Activated CD8-positive, alpha-beta memory T cell treated with anti-CD3 and anti-CD28 coated beads for 48 hours (primary cell): ENCODE data around the gene RPS14.
"Not testable (repeated sequence)": the region's sequence is repeated elsewhere in the genome, so short reads cannot be mapped to it uniquely, and the experiment has no call there.

Source experiments
- DNase-seq, 3 experiments: peaks; one replicate each; pipeline ENCODE4 v3.0.0-alpha.2; 2020; ENCODE audit warnings: low read depth in 2 of 3, low spot score in 2 of 3

Gene RPS14

DNA sequence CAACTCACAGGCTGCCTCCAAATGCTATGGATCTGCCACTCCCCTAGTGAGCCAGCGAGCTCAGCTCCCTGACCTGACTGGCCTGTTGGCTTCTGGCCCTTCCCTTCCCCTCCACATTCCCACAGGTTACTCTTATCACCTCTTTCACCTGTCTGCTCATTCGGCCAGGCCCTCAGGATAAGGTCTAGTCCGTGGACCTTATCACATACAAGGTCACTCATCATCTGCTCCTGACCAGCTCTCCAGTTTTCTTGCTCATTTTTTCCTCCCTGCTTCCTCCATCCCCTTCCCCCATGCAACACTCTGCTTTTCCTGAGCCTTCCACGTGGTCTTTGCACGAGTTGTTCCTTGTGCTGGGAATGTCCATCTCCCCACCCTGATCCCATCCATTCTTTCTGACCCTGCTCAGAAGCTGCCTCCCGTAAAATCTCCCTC, 32.5 kb upstream of the RPS14 start:
- DNase-seq, result no peak

DNA sequence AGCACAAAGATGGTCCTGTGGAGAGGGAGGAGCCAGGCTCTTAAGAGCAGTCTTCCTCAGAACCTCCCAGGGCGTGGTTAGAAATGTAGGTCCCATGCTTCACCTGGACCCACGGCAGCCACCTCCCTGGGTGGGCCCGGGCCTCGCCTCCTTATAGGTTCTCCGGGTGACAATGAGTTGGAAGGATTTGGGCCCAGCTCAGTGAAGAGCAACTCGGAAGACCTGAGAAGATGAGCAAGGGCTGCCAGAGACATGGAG, 32.1 kb upstream of the RPS14 start:
- no peak for DNase-seq

DNA sequence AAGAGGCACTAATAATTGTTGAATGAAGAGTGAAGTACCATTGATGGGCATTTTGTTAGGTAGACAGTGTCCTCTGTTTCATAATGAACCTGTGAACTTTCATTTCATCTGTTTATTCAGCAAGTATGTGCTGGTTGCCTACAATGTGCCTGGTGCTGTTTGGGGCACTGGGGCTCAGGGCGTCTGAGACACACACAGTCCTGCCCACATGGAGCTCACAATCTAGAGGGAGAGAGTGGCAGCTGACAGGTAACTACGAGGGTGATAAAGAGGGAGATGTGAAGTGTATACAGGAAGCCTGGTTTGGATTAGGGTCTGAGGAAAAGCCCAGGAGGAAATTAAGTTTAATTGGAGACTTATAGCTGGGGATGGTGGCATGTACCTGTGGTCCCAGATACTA, 29.9 kb upstream of the RPS14 start:
- DNase-seq, result no peak

- not testable (repeated sequence) for DNase-seq
These were observed 27.0 kb upstream of the RPS14 start for GRCh38 chr5:150476568-150476967.

GRCh38 chr5:150473673-150474358, 24.3 kb upstream of the RPS14 start:
- DNase-seq, result no peak

DNA sequence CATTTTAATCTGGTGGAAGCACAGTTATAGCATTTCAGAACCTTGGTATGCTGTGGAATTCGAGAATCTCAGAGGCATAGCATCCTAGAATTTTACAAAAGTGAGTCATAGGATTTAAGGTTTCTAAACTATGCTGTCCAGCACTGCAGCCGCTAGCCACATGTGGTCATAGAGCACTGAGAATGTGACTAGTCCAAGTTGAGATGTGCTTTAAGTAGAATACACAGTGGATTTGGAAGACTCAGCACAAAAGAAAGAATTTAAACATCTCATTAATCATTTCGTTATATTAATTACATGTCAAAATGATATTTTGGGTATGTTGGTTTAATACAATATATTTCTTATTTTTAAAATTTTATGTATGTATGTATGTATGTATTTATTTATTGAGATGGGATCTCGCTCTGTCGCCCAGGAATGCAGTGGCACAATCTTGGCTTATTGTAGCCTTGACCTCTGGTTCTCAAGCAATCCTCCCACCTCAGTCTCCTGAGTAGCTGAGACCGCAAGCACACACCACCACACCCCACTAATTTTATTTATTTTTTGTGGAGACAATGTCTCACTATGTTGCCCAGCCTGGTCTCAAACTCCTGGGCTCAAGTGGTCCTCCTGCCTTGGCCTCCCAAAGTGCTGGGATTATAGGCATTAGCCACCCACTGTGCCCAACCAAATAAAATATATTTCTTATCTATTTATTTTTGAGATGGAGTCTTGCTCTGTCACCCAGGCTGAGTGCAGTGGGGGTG, 20.4 kb upstream of the RPS14 start:
- no peak for DNase-seq

GRCh38 chr5:150468206-150468605, 18.7 kb upstream of the RPS14 start:
- no peak for DNase-seq

DNA sequence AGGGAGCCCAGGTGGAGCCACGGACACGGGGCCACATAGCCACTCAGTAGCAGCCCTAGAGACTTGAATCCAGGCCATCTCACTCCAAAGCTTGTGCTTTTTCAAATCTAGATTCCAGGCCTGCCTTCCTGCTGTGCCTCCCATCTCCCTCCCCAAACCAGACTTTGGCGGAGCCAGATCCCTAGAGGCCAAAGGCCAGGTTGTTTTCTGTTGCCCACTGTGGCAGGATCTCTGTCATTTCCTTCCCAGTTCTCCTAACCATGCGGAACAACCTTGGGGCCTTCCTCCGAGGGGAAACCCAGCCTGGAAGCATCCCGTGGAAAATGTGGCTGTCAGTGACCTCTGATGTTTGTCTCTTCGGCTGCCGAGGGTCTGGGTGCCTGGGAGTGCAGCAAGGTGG, 16.4 kb upstream of the RPS14 start:
- no peak for DNase-seq

- no peak for DNase-seq
These were observed 15.0 kb upstream of the RPS14 start for GRCh38 chr5:150464554-150465012.

- no peak for DNase-seq
These were observed 11.7 kb upstream of the RPS14 start for GRCh38 chr5:150461231-150461630.

DNA sequence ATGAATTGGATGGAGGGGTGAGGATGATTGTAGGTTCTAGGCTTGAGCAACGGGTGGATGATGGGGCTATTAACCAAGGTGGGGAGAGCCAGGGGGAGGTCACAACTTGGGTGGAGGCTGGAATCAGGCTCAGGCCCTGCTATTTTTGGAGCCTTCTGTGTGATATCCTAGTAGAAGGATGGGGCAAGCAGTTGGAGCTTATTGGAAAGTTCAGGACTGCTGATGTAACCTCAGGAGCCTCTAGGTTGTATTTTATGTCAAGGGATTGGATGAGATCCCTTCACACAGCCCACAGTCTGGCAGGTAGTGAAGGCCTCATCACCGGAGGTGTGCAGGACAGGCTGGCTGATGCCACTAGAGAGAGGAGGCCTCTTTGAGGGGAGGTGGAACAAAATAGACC, 11.2 kb upstream of the RPS14 start:
- DNase-seq, result no peak

DNA sequence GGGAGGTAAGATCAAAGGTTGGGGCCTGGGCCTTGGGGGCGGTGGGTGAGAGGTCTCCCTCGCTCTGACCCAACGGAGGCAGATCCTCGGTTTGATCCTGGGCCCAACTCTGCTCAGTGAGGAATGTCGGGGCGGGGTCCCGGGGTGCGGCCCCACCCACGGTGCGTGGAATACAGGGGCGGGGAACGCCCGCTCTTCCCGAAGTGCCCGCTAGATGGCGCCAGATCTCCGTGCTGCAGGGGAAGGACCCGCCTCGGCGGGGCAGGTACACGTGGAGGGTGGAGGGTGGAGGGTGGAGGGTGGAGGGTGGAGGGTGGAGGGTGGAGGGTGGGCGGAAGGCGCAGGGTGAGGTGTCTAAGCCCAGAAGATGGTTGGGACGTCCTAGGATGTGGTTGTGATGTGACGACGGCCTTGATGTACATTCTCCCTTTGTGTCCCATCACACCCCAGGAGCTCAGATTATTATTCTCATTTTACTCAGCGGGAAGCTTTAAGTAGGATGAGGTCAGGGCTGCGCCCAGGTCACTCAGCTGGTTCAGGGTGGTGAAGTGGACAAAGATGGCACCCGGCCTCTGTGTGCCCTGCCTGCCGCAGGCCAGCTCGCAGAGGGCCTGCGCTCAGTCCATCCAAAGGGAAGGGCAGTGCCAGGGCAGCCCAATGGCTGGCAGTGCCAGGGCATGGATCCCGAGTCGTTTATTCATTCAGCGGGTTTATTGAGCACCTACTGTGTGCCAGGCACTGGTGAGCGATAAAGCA, 9.4 kb upstream of the RPS14 start:
- peak; percentile 66 to 96 (median 94) for DNase-seq

DNA sequence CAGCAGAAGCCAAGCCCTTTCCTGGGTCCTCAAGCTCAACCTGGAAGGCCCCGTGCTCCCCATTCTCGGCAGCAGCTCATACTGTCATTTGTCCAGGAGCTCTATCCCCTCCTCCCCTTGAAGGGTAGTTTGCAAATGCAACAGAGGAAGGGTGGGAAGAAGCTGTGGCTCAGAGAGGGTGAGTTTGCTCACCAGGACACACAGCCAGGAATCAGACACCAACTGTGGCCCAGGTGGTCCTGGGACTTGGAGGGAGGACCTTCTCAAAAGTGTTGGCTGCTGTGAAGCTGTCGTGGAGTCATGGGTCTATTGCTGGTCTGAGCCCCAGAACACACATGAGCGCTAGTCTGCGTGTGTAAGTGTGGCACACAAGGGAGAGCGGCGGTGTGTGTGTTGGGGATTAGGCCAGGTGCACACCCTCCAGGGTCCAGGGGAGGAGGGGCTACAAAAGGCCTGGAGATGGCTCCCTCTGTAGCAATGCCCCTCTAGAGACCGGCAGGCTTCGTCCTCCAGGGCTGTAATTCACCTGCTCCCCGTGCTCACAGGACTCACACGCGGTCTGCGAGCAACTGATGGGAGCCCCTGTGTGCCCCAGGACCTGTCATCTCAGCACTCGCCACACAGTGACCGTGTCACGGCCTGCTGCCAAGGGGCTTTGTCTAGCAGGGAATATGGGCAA, 8.2 kb upstream of the RPS14 start:
- DNase-seq, result no peak

DNA sequence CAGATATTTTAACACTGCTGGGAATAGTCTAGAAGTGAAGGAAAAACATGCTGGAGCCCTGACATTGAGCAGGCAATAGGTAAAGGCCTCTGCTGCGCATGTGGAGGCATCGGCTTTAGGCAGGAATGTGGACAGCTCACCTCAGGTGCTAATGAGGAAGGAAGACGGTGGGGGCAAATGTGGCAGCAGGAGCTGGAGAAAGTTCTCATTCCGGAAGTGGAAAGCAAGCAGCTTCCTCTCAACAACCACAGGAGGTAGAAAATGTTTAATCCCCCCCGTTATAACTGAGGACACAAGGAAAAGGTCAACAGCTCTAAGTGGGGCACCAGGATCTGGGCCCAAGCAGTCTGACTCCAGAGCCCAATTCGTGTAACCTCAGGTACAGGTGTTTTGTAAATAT, 7.6 kb upstream of the RPS14 start:
- no peak for DNase-seq

DNA sequence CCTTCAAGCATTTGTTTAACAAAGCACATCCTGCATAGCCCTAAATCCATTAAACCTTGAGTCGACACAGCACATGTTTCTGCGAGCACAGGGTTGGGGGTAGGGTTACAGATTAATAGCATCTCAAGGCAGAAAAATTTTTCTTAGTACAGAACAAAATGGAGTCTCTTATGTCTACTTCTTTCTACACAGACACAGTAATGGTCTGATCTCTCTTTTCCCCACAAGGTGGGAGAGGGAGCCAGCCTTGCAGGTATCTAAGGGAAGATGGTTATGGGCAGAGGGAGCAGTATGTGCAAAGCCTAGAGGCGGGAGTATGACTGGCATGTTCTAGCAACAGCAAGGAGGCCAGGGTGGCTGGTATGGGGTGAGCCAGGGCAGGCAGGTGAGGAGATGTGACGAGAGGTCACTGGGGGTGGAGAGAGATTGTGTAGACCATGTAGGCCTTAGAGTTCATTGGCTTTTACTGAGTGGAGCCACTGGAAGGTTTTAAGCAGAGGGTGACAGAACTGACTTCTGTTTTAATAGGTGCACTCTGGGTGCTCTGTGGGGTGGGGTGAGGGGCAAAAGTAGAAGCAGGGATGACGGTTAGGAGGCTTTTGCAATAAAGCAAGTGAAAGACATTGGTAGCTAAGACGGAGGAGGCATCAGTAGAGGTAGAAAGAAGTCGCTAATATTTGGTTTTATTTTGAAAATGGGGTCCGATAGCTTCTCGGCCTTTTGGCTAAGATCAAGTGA, 5.1 kb upstream of the RPS14 start:
- DNase-seq, result no peak

- DNase-seq, result not testable (repeated sequence)
These were observed 4.5 kb upstream of the RPS14 start for GRCh38 chr5:150454027-150454426.

DNA sequence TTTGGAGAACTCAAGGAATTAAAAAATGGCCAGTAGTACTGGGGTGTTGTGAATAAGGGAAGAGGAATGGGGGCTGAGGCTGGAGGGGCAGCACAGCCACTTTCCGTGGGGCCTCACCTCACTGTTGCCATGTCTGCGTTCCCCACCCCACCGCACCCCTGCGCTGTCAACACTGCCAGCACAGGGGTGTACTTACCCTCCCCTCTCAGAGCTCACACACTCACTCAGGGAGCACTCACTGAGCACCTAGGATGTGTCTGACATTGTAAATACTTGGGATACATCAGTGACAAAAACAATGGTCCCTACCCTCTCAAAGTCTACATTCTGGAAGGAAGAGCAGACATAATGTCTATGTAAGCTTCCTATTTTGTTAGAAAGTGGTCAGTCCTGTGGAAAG, 3.4 kb upstream of the RPS14 start:
- no peak for DNase-seq

GRCh38 chr5:150451594-150451993, 2.1 kb upstream of the RPS14 start:
- DNase-seq, result no peak

- no peak for DNase-seq
These were observed 505 bp downstream of the RPS14 start for GRCh38 chr5:150448952-150449516.

GRCh38 chr5:150448334-150448733, 1.2 kb downstream of the RPS14 start:
- DNase-seq, result no peak

DNA sequence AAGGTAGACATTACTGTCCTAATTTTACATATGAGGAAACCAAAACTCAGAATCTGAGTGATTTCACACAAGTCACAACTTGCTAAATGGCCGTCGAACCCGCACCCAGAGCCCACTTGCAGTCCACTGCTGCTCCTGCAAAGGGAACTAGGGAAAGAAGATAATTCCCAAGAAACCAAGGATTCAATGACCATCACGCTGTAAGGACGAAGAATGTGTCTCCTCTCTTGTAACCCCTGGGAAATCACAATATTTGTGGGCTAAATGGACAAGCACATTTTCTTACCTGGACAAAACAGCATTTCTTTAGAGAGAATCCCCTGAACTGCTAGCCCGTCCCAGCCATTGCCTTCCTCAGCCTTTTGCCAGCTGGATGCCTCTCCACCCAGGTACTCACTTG, 2.4 kb downstream of the RPS14 start:
- no peak for DNase-seq
